B cell (primary cell): ENCODE data around the gene ASF1A.

Experiments used
- EZH2 ChIP-seq: IDR thresholded peaks from 2 replicates; pipeline ENCODE4 v1.6.1; 2012; ENCODE audit warnings: borderline replicate concordance, low read depth, mild to moderate bottlenecking, moderate library complexity, low read length; ENCODE audit not compliant: insufficient read depth, poor library complexity, severe bottlenecking
- TF ChIP-seq, protein P1 (sequence below): fragments of 200-600 bp; IDR thresholded peaks from one replicate; pipeline ENCODE4 v1.8.0; 2022; ENCODE audit warnings: antibody characterized with exemption, mild to moderate bottlenecking

DNA sequence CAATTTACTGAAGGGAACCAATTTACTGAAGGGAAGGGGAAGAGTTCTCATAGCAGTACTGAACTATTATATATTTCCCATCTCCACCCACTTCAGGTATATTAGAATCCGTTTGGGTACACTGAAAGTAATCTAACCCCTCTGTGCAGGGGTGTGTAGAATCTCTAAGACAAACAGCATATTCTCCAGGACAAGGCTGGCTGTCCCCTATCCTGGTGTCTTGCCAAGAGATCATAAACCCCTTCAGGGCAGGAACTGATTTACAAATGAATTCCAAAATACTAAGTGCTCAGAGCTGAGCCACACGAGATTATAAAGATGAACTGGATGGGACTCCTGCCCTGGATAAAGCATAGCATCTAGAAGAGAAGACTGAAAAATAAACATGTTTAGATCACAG is 9.2 kb downstream of the ASF1A start:
- TF ChIP-seq, protein P1, sequence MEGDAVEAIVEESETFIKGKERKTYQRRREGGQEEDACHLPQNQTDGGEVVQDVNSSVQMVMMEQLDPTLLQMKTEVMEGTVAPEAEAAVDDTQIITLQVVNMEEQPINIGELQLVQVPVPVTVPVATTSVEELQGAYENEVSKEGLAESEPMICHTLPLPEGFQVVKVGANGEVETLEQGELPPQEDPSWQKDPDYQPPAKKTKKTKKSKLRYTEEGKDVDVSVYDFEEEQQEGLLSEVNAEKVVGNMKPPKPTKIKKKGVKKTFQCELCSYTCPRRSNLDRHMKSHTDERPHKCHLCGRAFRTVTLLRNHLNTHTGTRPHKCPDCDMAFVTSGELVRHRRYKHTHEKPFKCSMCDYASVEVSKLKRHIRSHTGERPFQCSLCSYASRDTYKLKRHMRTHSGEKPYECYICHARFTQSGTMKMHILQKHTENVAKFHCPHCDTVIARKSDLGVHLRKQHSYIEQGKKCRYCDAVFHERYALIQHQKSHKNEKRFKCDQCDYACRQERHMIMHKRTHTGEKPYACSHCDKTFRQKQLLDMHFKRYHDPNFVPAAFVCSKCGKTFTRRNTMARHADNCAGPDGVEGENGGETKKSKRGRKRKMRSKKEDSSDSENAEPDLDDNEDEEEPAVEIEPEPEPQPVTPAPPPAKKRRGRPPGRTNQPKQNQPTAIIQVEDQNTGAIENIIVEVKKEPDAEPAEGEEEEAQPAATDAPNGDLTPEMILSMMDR, result no peak
- no peak for TF ChIP-seq EZH2
